CD8-positive, alpha-beta memory T cell (primary cell): Measurements from ENCODE around the gene FER. TPM values are rescaled to one million over a fixed set of nuclear protein-coding genes. Genes with fewer than 3 reads are reported as not detected.

Experiments
- CTCF ChIA-PET: fragments of 350-600 bp; sonication (Branson Sonifier 250); formaldehyde crosslinking; loops from one replicate; lab custom pipeline; 2021; ENCODE audit warnings: antibody characterized with exemption; lab: Charles Lee
- POLR2A ChIA-PET: fragments of 350-600 bp; sonication (Branson Sonifier 250); formaldehyde crosslinking; loops from one replicate; lab custom pipeline; 2021; ENCODE audit warnings: antibody characterized with exemption; lab: Charles Lee
- DNase-seq, 5 donors: peaks; one replicate each; pipeline versions ENCODE4 v3.0.0 to v3.0.0-alpha.2; 2020 to 2022; ENCODE audit warnings: mixed read lengths in 1 of 5
- H3K27ac ChIP-seq: one replicate; pipeline ENCODE4 v1.7.0; 2013; ENCODE audit warnings: low read depth, mild to moderate bottlenecking, low read length, moderate library complexity
- H3K27me3 ChIP-seq: 2 replicates; pipeline ENCODE4 v1.7.0; 2013; ENCODE audit warnings: low read length, mild to moderate bottlenecking; ENCODE audit not compliant: insufficient read depth, poor library complexity, severe bottlenecking
- H3K36me3 ChIP-seq: 2 replicates; pipeline ENCODE4 v1.7.0; 2013; ENCODE audit warnings: mild to moderate bottlenecking, low read length, moderate library complexity; ENCODE audit not compliant: insufficient read depth
- H3K4me1 ChIP-seq: 2 replicates; pipeline ENCODE4 v1.7.0; 2013; ENCODE audit warnings: mild to moderate bottlenecking, low read length, moderate library complexity; ENCODE audit not compliant: insufficient read depth
- H3K4me3 ChIP-seq: 2 replicates; pipeline ENCODE4 v1.7.0; 2013; ENCODE audit warnings: mild to moderate bottlenecking, low read length
- H3K9me3 ChIP-seq: 2 replicates; pipeline ENCODE4 v1.7.0; 2013; ENCODE audit warnings: mild to moderate bottlenecking, low read length
- H3K27ac Mint-ChIP-seq, 8 donors: one replicate each; pipeline ENCODE4 v1.8.0; 2020 to 2021; ENCODE audit warnings: mixed read lengths in 8 of 8, mild to moderate bottlenecking in 6 of 8, inconsistent platforms in 3 of 8, moderate library complexity in 3 of 8
- H3K27me3 Mint-ChIP-seq, 2 donors: one replicate each; pipeline ENCODE4 v1.8.0; 2020 to 2021; ENCODE audit warnings: mixed read lengths in 2 of 2, mild to moderate bottlenecking in 1 of 2, moderate library complexity in 1 of 2
- H3K36me3 Mint-ChIP-seq, 3 donors: one replicate each; pipeline ENCODE4 v1.8.0; 2020 to 2021; ENCODE audit warnings: mixed read lengths in 3 of 3, inconsistent platforms in 1 of 3, mild to moderate bottlenecking in 1 of 3
- H3K4me1 Mint-ChIP-seq, 3 donors: one replicate each; pipeline ENCODE4 v1.8.0; 2020 to 2021; ENCODE audit warnings: mixed read lengths in 3 of 3, inconsistent platforms in 1 of 3, mild to moderate bottlenecking in 1 of 3
- H3K4me3 Mint-ChIP-seq, 7 donors: one replicate each; pipeline ENCODE4 v1.8.0; 2020 to 2021; ENCODE audit warnings: mixed read lengths in 7 of 7, mild to moderate bottlenecking in 6 of 7, moderate library complexity in 4 of 7, inconsistent platforms in 2 of 7
- H3K9me3 Mint-ChIP-seq, 5 donors: one replicate each; pipeline ENCODE4 v1.8.0; 2020 to 2022; ENCODE audit warnings: mixed read lengths in 5 of 5, mild to moderate bottlenecking in 3 of 5, moderate library complexity in 2 of 5, inconsistent platforms in 1 of 5
- polyA plus RNA-seq: library from polyadenylated mRNA; unstranded; fragments of 300-500 nt; fragmentation: Illumina TruSeq; gene quantifications from one replicate; pipeline ENCODE4 v1.2.3, GENCODE V29; 2021
- total RNA-seq, 2 experiments: library from RNA; stranded (reverse); gene quantifications; one replicate each; pipeline ENCODE4 v1.2.3, GENCODE V29; 2021

The FER gene
- total and polyA plus RNA-seq, 3 experiments from 2014 or later, result 10.1 to 11.3 (median 10.6) TPM

- ChIA-PET POLR2A (no interaction called here), CTCF (no interaction called here)
- H3K4me3 Mint-ChIP-seq, result no peak overlapping the region
These were observed 177.4 kb downstream of the FER start for GRCh38 chr5:108925073-108925472.

GRCh38 chr5:108930107-108930506 lies 182.4 kb downstream of the FER start:
- H3K4me1 ChIP-seq, result no peaks in the 10 kb centered on the region
- CTCF ChIA-PET, result no interaction called here
- no peaks in the 10 kb centered on the region for H3K27me3 Mint-ChIP-seq
- no peak overlapping the region for H3K27ac ChIP-seq
- DNase-seq, result no peak
- no peaks in the 10 kb centered on the region for H3K36me3 ChIP-seq
- H3K4me1 Mint-ChIP-seq, result peaks cover 0 to 1% (median 0%) of the 10 kb centered on the region in 3 donors
- H3K9me3 Mint-ChIP-seq, result peaks cover 0 to 10% (median 4%) of the 10 kb centered on the region in 5 donors
- no peaks in the 10 kb centered on the region for H3K9me3 ChIP-seq
- POLR2A ChIA-PET, result no interaction called here
- peaks cover 0 to 26% (median 8%) of the 10 kb centered on the region in 3 donors for H3K36me3 Mint-ChIP-seq
- H3K27ac Mint-ChIP-seq, result no peak overlapping the region
- no peaks in the 10 kb centered on the region for H3K27me3 ChIP-seq
- no peak overlapping the region for H3K4me3 Mint-ChIP-seq
- H3K4me3 ChIP-seq, result no peak overlapping the region

More at GRCh38 chr5:108925073-108925472, 177.4 kb downstream of the FER start:
- Mint-ChIP-seq H3K27me3 (no peaks in the 10 kb centered on the region), H3K27ac (no peak overlapping the region), H3K36me3 (no peaks in the 10 kb centered on the region), H3K4me1 (peaks cover 0 to 10% (median 3%) of the 10 kb centered on the region in 3 donors), H3K9me3 (no peaks in the 10 kb centered on the region)
- Histone ChIP-seq H3K4me3 (no peak overlapping the region), H3K9me3 (no peaks in the 10 kb centered on the region), H3K36me3 (no peaks in the 10 kb centered on the region), H3K27me3 (no peaks in the 10 kb centered on the region), H3K4me1 (no peaks in the 10 kb centered on the region), H3K27ac (no peak overlapping the region)
- DNase-seq, result no peak

- Histone ChIP-seq H3K4me1 (no peaks in the 10 kb centered on the region), H3K27ac (no peak overlapping the region), H3K4me3 (no peak overlapping the region), H3K9me3 (no peaks in the 10 kb centered on the region), H3K27me3 (no peaks in the 10 kb centered on the region), H3K36me3 (no peaks in the 10 kb centered on the region)
- DNase-seq, result no peak
- Mint-ChIP-seq H3K9me3 (peaks cover 0 to 10% (median 4%) of the 10 kb centered on the region in 5 donors), H3K36me3 (peaks cover 3 to 29% (median 8%) of the 10 kb centered on the region in 3 donors), H3K4me3 (no peak overlapping the region), H3K27me3 (no peaks in the 10 kb centered on the region), H3K4me1 (no peaks in the 10 kb centered on the region), H3K27ac (no peak overlapping the region)
- ChIA-PET POLR2A (no interaction called here), CTCF (no interaction called here)
These were observed 187.9 kb downstream of the FER start for GRCh38 chr5:108935611-108936010.

- H3K27ac ChIP-seq, result no peak overlapping the region
- no peaks in the 10 kb centered on the region for H3K36me3 ChIP-seq
- ChIA-PET CTCF (no interaction called here), POLR2A (no interaction called here)
- no peak overlapping the region for H3K4me3 Mint-ChIP-seq
- no peaks in the 10 kb centered on the region for H3K27me3 ChIP-seq
- no peaks in the 10 kb centered on the region for H3K4me1 ChIP-seq
- H3K9me3 ChIP-seq, result no peaks in the 10 kb centered on the region
- H3K4me1 Mint-ChIP-seq, result no peaks in the 10 kb centered on the region
- no peak overlapping the region for H3K27ac Mint-ChIP-seq
- H3K4me3 ChIP-seq, result no peak overlapping the region
- H3K36me3 Mint-ChIP-seq, result peaks cover 3 to 26% (median 6%) of the 10 kb centered on the region in 3 donors
- H3K27me3 Mint-ChIP-seq, result no peaks in the 10 kb centered on the region
- DNase-seq, result no peak
- H3K9me3 Mint-ChIP-seq, result peaks cover 0 to 7% (median 2%) of the 10 kb centered on the region in 5 donors
These were observed 189.5 kb downstream of the FER start for GRCh38 chr5:108937221-108937620.

GRCh38 chr5:108940506-108940905 lies 192.8 kb downstream of the FER start:
- Histone ChIP-seq H3K4me1 (no peaks in the 10 kb centered on the region), H3K36me3 (no peaks in the 10 kb centered on the region), H3K27me3 (no peaks in the 10 kb centered on the region), H3K9me3 (no peaks in the 10 kb centered on the region), H3K27ac (no peak overlapping the region), H3K4me3 (no peak overlapping the region)
- H3K36me3 Mint-ChIP-seq, result peaks cover 0 to 2% (median 0%) of the 10 kb centered on the region in 3 donors
- no peaks in the 10 kb centered on the region for H3K4me1 Mint-ChIP-seq
- ChIA-PET CTCF (no interaction called here), POLR2A (no interaction called here)
- H3K27ac Mint-ChIP-seq, result no peak overlapping the region
- H3K9me3 Mint-ChIP-seq, result no peaks in the 10 kb centered on the region
- DNase-seq, result no peak
- H3K4me3 Mint-ChIP-seq, result no peak overlapping the region
- no peaks in the 10 kb centered on the region for H3K27me3 Mint-ChIP-seq

- H3K9me3 ChIP-seq, result no peaks in the 10 kb centered on the region
- no peak overlapping the region for H3K4me3 Mint-ChIP-seq
- no peaks in the 10 kb centered on the region for H3K4me1 ChIP-seq
- no peak for DNase-seq
- H3K4me3 ChIP-seq, result no peak overlapping the region
- H3K27me3 Mint-ChIP-seq, result no peaks in the 10 kb centered on the region
- ChIA-PET POLR2A (no interaction called here), CTCF (no interaction called here)
- H3K36me3 Mint-ChIP-seq, result peaks cover 0 to 3% (median 0%) of the 10 kb centered on the region in 3 donors
- no peaks in the 10 kb centered on the region for H3K36me3 ChIP-seq
- H3K9me3 Mint-ChIP-seq, result no peaks in the 10 kb centered on the region
- H3K27ac Mint-ChIP-seq, result no peak overlapping the region
- H3K27me3 ChIP-seq, result no peaks in the 10 kb centered on the region
- H3K4me1 Mint-ChIP-seq, result no peaks in the 10 kb centered on the region
- H3K27ac ChIP-seq, result no peak overlapping the region
These were observed 194.0 kb downstream of the FER start for GRCh38 chr5:108941746-108942145.

- H3K4me3 ChIP-seq, result no peak overlapping the region
- Mint-ChIP-seq H3K9me3 (no peaks in the 10 kb centered on the region), H3K4me3 (no peak overlapping the region), H3K36me3 (peaks cover 0 to 7% (median 1%) of the 10 kb centered on the region in 3 donors), H3K27me3 (no peaks in the 10 kb centered on the region), H3K4me1 (no peaks in the 10 kb centered on the region), H3K27ac (no peak overlapping the region)
- H3K36me3 ChIP-seq, result no peaks in the 10 kb centered on the region
- ChIA-PET POLR2A (no interaction called here), CTCF (no interaction called here)
- no peaks in the 10 kb centered on the region for H3K4me1 ChIP-seq
- H3K27ac ChIP-seq, result no peak overlapping the region
- H3K9me3 ChIP-seq, result no peaks in the 10 kb centered on the region
- H3K27me3 ChIP-seq, result no peaks in the 10 kb centered on the region
- no peak for DNase-seq
These were observed 195.0 kb downstream of the FER start for GRCh38 chr5:108942701-108943100.

GRCh38 chr5:108945094-108945493 lies 197.4 kb downstream of the FER start:
- POLR2A ChIA-PET, result no interaction called here
- Histone ChIP-seq H3K27me3 (no peaks in the 10 kb centered on the region), H3K9me3 (no peaks in the 10 kb centered on the region), H3K4me3 (no peak overlapping the region), H3K4me1 (no peaks in the 10 kb centered on the region), H3K36me3 (no peaks in the 10 kb centered on the region), H3K27ac (no peak overlapping the region)
- H3K27ac Mint-ChIP-seq, result no peak overlapping the region
- DNase-seq, result no peak
- H3K4me1 Mint-ChIP-seq, result no peaks in the 10 kb centered on the region
- H3K36me3 Mint-ChIP-seq, result peaks cover 0 to 11% (median 1%) of the 10 kb centered on the region in 3 donors
- no peaks in the 10 kb centered on the region for H3K9me3 Mint-ChIP-seq
- no peak overlapping the region for H3K4me3 Mint-ChIP-seq
- H3K27me3 Mint-ChIP-seq, result no peaks in the 10 kb centered on the region
- CTCF ChIA-PET, result no interaction called here

- Mint-ChIP-seq H3K36me3 (peaks cover 0 to 11% (median 1%) of the 10 kb centered on the region in 3 donors), H3K27me3 (no peaks in the 10 kb centered on the region), H3K27ac (no peak overlapping the region), H3K9me3 (no peaks in the 10 kb centered on the region), H3K4me1 (no peaks in the 10 kb centered on the region), H3K4me3 (no peak overlapping the region)
- H3K36me3 ChIP-seq, result no peaks in the 10 kb centered on the region
- DNase-seq, result no peak
- POLR2A ChIA-PET, result no interaction called here
- no peaks in the 10 kb centered on the region for H3K27me3 ChIP-seq
- no peaks in the 10 kb centered on the region for H3K9me3 ChIP-seq
- H3K27ac ChIP-seq, result no peak overlapping the region
- H3K4me3 ChIP-seq, result no peak overlapping the region
- no peaks in the 10 kb centered on the region for H3K4me1 ChIP-seq
- CTCF ChIA-PET, result no interaction called here
These were observed 198.3 kb downstream of the FER start for GRCh38 chr5:108946008-108946407.
